GM21528 (cell line): ENCODE measurements around the gene SPC24.
"Not testable (repeated sequence)": the region's sequence is repeated elsewhere in the genome, so short reads cannot be mapped to it uniquely, and the experiment has no call there.

Source experiments
- ATAC-seq: cut with Tn5 transposase; IDR thresholded peaks from one replicate; pipeline ENCODE4 v1.9.1; 2021; ENCODE audit warnings: mild to moderate bottlenecking, moderate library complexity; ENCODE audit not compliant: unreplicated experiment, low FRiP score

The SPC24 gene

GRCh38 chr19:11100049-11100448 is 55.5 kb downstream of the SPC24 start:
- ATAC-seq = no peak

- ATAC-seq = no peak
Measured at GRCh38 chr19:11098861-11099260, 56.7 kb downstream of the SPC24 start.

GRCh38 chr19:11098327-11098726 is 57.3 kb downstream of the SPC24 start:
- ATAC-seq = no peak

GRCh38 chr19:11097367-11097766 is 58.2 kb downstream of the SPC24 start:
- not testable (repeated sequence) for ATAC-seq

GRCh38 chr19:11096210-11096841 is 59.3 kb downstream of the SPC24 start:
- ATAC-seq = peak; percentile 45
